Mucosa of rectum (tissue), 2 donors: Measurements from ENCODE around the gene ACTL8.

Experiments
- H3K27ac ChIP-seq, 2 donors: one replicate each; pipeline ENCODE4 v1.7.0; 2013; ENCODE audit warnings: inconsistent platforms in 2 of 2, low read depth in 2 of 2, low read length in 2 of 2
- H3K27me3 ChIP-seq, 2 donors: one replicate each; pipeline ENCODE4 v1.7.0; 2013; ENCODE audit warnings: low read length in 2 of 2; ENCODE audit not compliant: control insufficient read depth in 2 of 2, insufficient read depth in 2 of 2
- H3K36me3 ChIP-seq, 2 donors: one replicate each; pipeline ENCODE4 v1.7.0; 2013; ENCODE audit warnings: low read length in 2 of 2; ENCODE audit not compliant: control insufficient read depth in 2 of 2, insufficient read depth in 2 of 2
- H3K4me1 ChIP-seq, 2 donors: one replicate each; pipeline ENCODE4 v1.7.0; 2013; ENCODE audit warnings: low read length in 2 of 2, mild to moderate bottlenecking in 1 of 2; ENCODE audit not compliant: control insufficient read depth in 2 of 2, insufficient read depth in 2 of 2
- H3K4me3 ChIP-seq, 2 donors: one replicate each; pipeline ENCODE4 v1.7.0; 2013; ENCODE audit warnings: low read length in 2 of 2
- H3K9ac ChIP-seq, 2 donors: one replicate each; pipeline ENCODE4 v1.7.0; 2013; ENCODE audit warnings: low read length in 2 of 2, low read depth in 1 of 2, mild to moderate bottlenecking in 1 of 2
- H3K9me3 ChIP-seq, 2 donors: one replicate each; pipeline ENCODE4 v1.7.0; 2013; ENCODE audit warnings: low read length in 2 of 2; ENCODE audit not compliant: control insufficient read depth in 2 of 2
- donor health status: healthy.
- donor health status: Normal muscosa, but diverticular disease.

ACTL8 gene

GRCh38 chr1:17867470-17867869, 112.3 kb downstream of the ACTL8 start:
- Histone ChIP-seq H3K27ac (no peak overlapping the region), H3K4me1 (no peaks in the 10 kb centered on the region), H3K9me3 (no peaks in the 10 kb centered on the region), H3K27me3 (no peaks in the 10 kb centered on the region), H3K36me3 (no peaks in the 10 kb centered on the region), H3K9ac (no peak overlapping the region), H3K4me3 (no peak overlapping the region)

- no peaks in the 10 kb centered on the region for H3K36me3 ChIP-seq
- no peaks in the 10 kb centered on the region for H3K9me3 ChIP-seq
- no peaks in the 10 kb centered on the region for H3K4me1 ChIP-seq
- H3K4me3 ChIP-seq = no peak overlapping the region
- no peak overlapping the region for H3K9ac ChIP-seq
- no peaks in the 10 kb centered on the region for H3K27me3 ChIP-seq
- no peak overlapping the region for H3K27ac ChIP-seq
These were observed 114.7 kb downstream of the ACTL8 start for GRCh38 chr1:17869815-17870214.

- no peaks in the 10 kb centered on the region for H3K9me3 ChIP-seq
- no peaks in the 10 kb centered on the region for H3K27me3 ChIP-seq
- H3K9ac ChIP-seq = no peak overlapping the region
- no peaks in the 10 kb centered on the region for H3K36me3 ChIP-seq
- no peak overlapping the region for H3K27ac ChIP-seq
- H3K4me1 ChIP-seq = no peaks in the 10 kb centered on the region
- no peak overlapping the region for H3K4me3 ChIP-seq
These were observed 115.5 kb downstream of the ACTL8 start for GRCh38 chr1:17870679-17871078.

- Histone ChIP-seq H3K36me3 (no peaks in the 10 kb centered on the region), H3K27me3 (no peaks in the 10 kb centered on the region), H3K27ac (no peak overlapping the region), H3K9ac (no peak overlapping the region), H3K4me1 (no peaks in the 10 kb centered on the region), H3K4me3 (no peak overlapping the region), H3K9me3 (no peaks in the 10 kb centered on the region)
These were observed 118.0 kb downstream of the ACTL8 start for GRCh38 chr1:17873007-17873675.

- H3K4me1 ChIP-seq = no peaks in the 10 kb centered on the region
These were observed 119.1 kb downstream of the ACTL8 start for GRCh38 chr1:17874231-17874630.

GRCh38 chr1:17874710-17875109, 119.6 kb downstream of the ACTL8 start:
- H3K9me3 ChIP-seq = no peaks in the 10 kb centered on the region
- H3K4me1 ChIP-seq = no peaks in the 10 kb centered on the region
- peaks cover 0 to under 1% of the 10 kb centered on the region in 2 donors for H3K27me3 ChIP-seq
- no peak overlapping the region for H3K27ac ChIP-seq
- no peak overlapping the region for H3K9ac ChIP-seq
- no peak overlapping the region for H3K4me3 ChIP-seq
- H3K36me3 ChIP-seq = no peaks in the 10 kb centered on the region

More at GRCh38 chr1:17874231-17874630, 119.1 kb downstream of the ACTL8 start:
- Histone ChIP-seq H3K36me3 (no peaks in the 10 kb centered on the region), H3K9me3 (no peaks in the 10 kb centered on the region), H3K27me3 (no peaks in the 10 kb centered on the region), H3K27ac (no peak overlapping the region), H3K9ac (no peak overlapping the region), H3K4me3 (no peak overlapping the region)

- Histone ChIP-seq H3K36me3 (no peaks in the 10 kb centered on the region), H3K4me3 (no peak overlapping the region), H3K9me3 (no peaks in the 10 kb centered on the region), H3K27me3 (peaks cover 0 to 4% of the 10 kb centered on the region in 2 donors), H3K4me1 (no peaks in the 10 kb centered on the region), H3K27ac (no peak overlapping the region), H3K9ac (no peak overlapping the region)
These were observed 120.2 kb downstream of the ACTL8 start for GRCh38 chr1:17875171-17875881.

- Histone ChIP-seq H3K4me1 (no peaks in the 10 kb centered on the region), H3K27ac (no peak overlapping the region), H3K4me3 (no peak overlapping the region), H3K9ac (no peak overlapping the region), H3K9me3 (no peaks in the 10 kb centered on the region), H3K36me3 (no peaks in the 10 kb centered on the region), H3K27me3 (peaks cover 0 to 4% of the 10 kb centered on the region in 2 donors)
These were observed 120.7 kb downstream of the ACTL8 start for GRCh38 chr1:17875882-17876280.
